ENCODE results near the gene GALNTL6. TPM values are rescaled to one million over a fixed set of nuclear protein-coding genes. Genes with fewer than 3 reads are reported as not detected.
"Not testable (repeated sequence)": the region's sequence is repeated elsewhere in the genome, so short reads cannot be mapped to it uniquely, and the experiment has no call there.

GALNTL6 gene
- total RNA-seq, 1 donor from 2014 or later: 0.13 TPM

- H3K27me3 ChIP-seq (ENCODE audit: control insufficient read depth, insufficient read depth, low read length): no peaks in the 10 kb centered on the region
Observed at GRCh38 chr4:172953896-172954568, 1140.8 kb downstream of the GALNTL6 start.

GRCh38 chr4:172956340-172956739 lies 1143.1 kb downstream of the GALNTL6 start:
- H3K27me3 ChIP-seq (ENCODE audit: control insufficient read depth, insufficient read depth, low read length); H3K36me3 ChIP-seq (ENCODE audit: control insufficient read depth, insufficient read depth, low read length); DNase-seq (ENCODE audit: low read depth); H3K4me3 ChIP-seq (ENCODE audit: low read depth, low read length): not testable (repeated sequence)

More at GRCh38 chr4:172953896-172954568, 1140.8 kb downstream of the GALNTL6 start:
- no peak overlapping the region for H3K4me3 ChIP-seq (ENCODE audit: low read depth, low read length)
- H3K36me3 ChIP-seq (ENCODE audit: control insufficient read depth, insufficient read depth, low read length): no peaks in the 10 kb centered on the region
- no peak for DNase-seq (ENCODE audit: low read depth)
- no peak for TF ChIP-seq CTCF (IDR thresholded peaks at IDR 0.05; ENCODE audit: insufficient read depth, low read length, poor library complexity, severe bottlenecking)

- no peaks in the 10 kb centered on the region for H3K27me3 ChIP-seq (ENCODE audit: control insufficient read depth, insufficient read depth, low read length)
- no peak for TF ChIP-seq CTCF (IDR thresholded peaks at IDR 0.05; ENCODE audit: insufficient read depth, low read length, poor library complexity, severe bottlenecking)
- no peak for DNase-seq (ENCODE audit: low read depth)
- no peak overlapping the region for H3K4me3 ChIP-seq (ENCODE audit: low read depth, low read length)
- no peaks in the 10 kb centered on the region for H3K36me3 ChIP-seq (ENCODE audit: control insufficient read depth, insufficient read depth, low read length)
Observed at GRCh38 chr4:172957216-172957615, 1144.0 kb downstream of the GALNTL6 start.

GRCh38 chr4:172962564-172963353 lies 1149.6 kb downstream of the GALNTL6 start:
- no peak for DNase-seq (ENCODE audit: low read depth)
- H3K36me3 ChIP-seq (ENCODE audit: control insufficient read depth, insufficient read depth, low read length): no peaks in the 10 kb centered on the region
- H3K27me3 ChIP-seq (ENCODE audit: control insufficient read depth, insufficient read depth, low read length): no peaks in the 10 kb centered on the region
- H3K4me3 ChIP-seq (ENCODE audit: low read depth, low read length): no peak overlapping the region
- TF ChIP-seq CTCF (IDR thresholded peaks at IDR 0.05; ENCODE audit: insufficient read depth, low read length, poor library complexity, severe bottlenecking): no peak

GRCh38 chr4:172963498-172964294 lies 1150.5 kb downstream of the GALNTL6 start:
- no peak for TF ChIP-seq CTCF (IDR thresholded peaks at IDR 0.05; ENCODE audit: insufficient read depth, low read length, poor library complexity, severe bottlenecking)
- H3K36me3 ChIP-seq (ENCODE audit: control insufficient read depth, insufficient read depth, low read length): no peaks in the 10 kb centered on the region
- no peaks in the 10 kb centered on the region for H3K27me3 ChIP-seq (ENCODE audit: control insufficient read depth, insufficient read depth, low read length)
- H3K4me3 ChIP-seq (ENCODE audit: low read depth, low read length): no peak overlapping the region
- no peak for DNase-seq (ENCODE audit: low read depth)

GRCh38 chr4:172970189-172970588 lies 1157.0 kb downstream of the GALNTL6 start:
- not testable (repeated sequence) for H3K27me3 ChIP-seq (ENCODE audit: control insufficient read depth, insufficient read depth, low read length); H3K4me3 ChIP-seq (ENCODE audit: low read depth, low read length); DNase-seq (ENCODE audit: low read depth); H3K36me3 ChIP-seq (ENCODE audit: control insufficient read depth, insufficient read depth, low read length)

Measured in kidney epithelial cell (primary cell).